ENCODE results near the gene SLC5A1.

Gene SLC5A1

DNA sequence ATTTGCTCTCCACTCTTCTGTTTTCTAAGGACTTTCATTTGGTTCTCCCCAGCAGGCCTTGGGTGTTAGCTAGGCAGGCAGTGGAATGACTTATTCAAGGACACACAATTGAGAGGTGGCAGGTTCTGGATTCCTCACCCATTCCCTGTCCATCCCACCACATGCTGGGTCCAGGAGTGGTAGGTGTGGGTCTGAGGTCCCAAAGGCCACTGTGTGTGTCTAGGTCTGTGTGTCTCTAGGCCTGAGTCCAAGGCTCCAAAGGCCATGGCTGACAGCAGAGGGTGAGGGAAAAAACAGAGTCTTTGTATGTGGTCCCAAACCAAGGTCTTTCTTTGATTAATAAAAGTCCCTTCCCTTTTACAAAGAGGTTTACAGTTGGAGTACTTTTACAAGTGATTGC is 40.8 kb downstream of the SLC5A1 start:
- no peak for TF ChIP-seq ESRRG (CRISPR knock-in tag; IDR thresholded peaks at IDR 0.05)
- no peak for ATAC-seq

DNA sequence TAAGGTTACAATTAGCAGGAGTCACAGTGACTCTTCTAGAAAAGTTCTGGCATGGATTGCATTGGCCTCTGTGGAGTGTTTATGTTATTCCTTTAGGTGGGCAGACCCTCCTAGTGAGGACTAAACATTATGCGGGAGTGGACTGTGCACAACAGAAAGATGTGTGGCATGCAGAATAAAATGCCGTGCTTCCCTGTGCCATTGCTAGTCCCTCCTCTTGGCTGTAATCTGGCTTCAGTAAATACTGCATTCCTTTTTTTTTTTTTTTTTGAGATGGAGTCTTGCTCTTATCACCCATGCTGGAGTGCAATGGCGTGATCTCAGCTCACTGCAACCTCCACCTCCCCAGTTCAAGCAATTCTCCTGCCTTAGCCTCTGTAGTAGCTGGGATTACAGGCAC is 45.0 kb downstream of the SLC5A1 start:
- no peak for TF ChIP-seq TCF4 (CRISPR knock-in tag; IDR thresholded peaks at IDR 0.05; ENCODE audit: borderline replicate concordance)
- TF ChIP-seq PPARA (CRISPR knock-in tag; IDR thresholded peaks at IDR 0.05; ENCODE audit: borderline replicate concordance), result no peak
- TF ChIP-seq ZFP30 (CRISPR knock-in tag; IDR thresholded peaks at IDR 0.05), result no peak
- no peak for TF ChIP-seq SNAI2 (CRISPR knock-in tag; IDR thresholded peaks at IDR 0.05)
- TF ChIP-seq, protein P1, sequence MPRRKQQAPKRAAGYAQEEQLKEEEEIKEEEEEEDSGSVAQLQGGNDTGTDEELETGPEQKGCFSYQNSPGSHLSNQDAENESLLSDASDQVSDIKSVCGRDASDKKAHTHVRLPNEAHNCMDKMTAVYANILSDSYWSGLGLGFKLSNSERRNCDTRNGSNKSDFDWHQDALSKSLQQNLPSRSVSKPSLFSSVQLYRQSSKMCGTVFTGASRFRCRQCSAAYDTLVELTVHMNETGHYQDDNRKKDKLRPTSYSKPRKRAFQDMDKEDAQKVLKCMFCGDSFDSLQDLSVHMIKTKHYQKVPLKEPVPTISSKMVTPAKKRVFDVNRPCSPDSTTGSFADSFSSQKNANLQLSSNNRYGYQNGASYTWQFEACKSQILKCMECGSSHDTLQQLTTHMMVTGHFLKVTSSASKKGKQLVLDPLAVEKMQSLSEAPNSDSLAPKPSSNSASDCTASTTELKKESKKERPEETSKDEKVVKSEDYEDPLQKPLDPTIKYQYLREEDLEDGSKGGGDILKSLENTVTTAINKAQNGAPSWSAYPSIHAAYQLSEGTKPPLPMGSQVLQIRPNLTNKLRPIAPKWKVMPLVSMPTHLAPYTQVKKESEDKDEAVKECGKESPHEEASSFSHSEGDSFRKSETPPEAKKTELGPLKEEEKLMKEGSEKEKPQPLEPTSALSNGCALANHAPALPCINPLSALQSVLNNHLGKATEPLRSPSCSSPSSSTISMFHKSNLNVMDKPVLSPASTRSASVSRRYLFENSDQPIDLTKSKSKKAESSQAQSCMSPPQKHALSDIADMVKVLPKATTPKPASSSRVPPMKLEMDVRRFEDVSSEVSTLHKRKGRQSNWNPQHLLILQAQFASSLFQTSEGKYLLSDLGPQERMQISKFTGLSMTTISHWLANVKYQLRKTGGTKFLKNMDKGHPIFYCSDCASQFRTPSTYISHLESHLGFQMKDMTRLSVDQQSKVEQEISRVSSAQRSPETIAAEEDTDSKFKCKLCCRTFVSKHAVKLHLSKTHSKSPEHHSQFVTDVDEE (CRISPR knock-in tag; IDR thresholded peaks at IDR 0.05), result no peak
- TF ChIP-seq ZFP3 (CRISPR knock-in tag; IDR thresholded peaks at IDR 0.05), result no peak
- TF ChIP-seq ARNTL (CRISPR knock-in tag; IDR thresholded peaks at IDR 0.05; ENCODE audit: borderline replicate concordance, low read depth), result no peak
- no peak for TF ChIP-seq RARB (CRISPR knock-in tag; IDR thresholded peaks at IDR 0.05)
- TF ChIP-seq CSDC2 (CRISPR knock-in tag; IDR thresholded peaks at IDR 0.05), result no peak
- TF ChIP-seq BACH2 (CRISPR knock-in tag; IDR thresholded peaks at IDR 0.05; ENCODE audit: borderline replicate concordance), result no peak
- TF ChIP-seq ISL1 (CRISPR knock-in tag; IDR thresholded peaks at IDR 0.05), result no peak
- TF ChIP-seq ZNF8 (CRISPR knock-in tag; IDR thresholded peaks at IDR 0.05), result no peak
- TF ChIP-seq, protein P2, sequence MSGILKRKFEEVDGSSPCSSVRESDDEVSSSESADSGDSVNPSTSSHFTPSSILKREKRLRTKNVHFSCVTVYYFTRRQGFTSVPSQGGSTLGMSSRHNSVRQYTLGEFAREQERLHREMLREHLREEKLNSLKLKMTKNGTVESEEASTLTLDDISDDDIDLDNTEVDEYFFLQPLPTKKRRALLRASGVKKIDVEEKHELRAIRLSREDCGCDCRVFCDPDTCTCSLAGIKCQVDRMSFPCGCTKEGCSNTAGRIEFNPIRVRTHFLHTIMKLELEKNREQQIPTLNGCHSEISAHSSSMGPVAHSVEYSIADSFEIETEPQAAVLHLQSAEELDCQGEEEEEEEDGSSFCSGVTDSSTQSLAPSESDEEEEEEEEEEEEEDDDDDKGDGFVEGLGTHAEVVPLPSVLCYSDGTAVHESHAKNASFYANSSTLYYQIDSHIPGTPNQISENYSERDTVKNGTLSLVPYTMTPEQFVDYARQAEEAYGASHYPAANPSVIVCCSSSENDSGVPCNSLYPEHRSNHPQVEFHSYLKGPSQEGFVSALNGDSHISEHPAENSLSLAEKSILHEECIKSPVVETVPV (CRISPR knock-in tag; IDR thresholded peaks at IDR 0.05), result no peak
- TF ChIP-seq, protein P3, sequence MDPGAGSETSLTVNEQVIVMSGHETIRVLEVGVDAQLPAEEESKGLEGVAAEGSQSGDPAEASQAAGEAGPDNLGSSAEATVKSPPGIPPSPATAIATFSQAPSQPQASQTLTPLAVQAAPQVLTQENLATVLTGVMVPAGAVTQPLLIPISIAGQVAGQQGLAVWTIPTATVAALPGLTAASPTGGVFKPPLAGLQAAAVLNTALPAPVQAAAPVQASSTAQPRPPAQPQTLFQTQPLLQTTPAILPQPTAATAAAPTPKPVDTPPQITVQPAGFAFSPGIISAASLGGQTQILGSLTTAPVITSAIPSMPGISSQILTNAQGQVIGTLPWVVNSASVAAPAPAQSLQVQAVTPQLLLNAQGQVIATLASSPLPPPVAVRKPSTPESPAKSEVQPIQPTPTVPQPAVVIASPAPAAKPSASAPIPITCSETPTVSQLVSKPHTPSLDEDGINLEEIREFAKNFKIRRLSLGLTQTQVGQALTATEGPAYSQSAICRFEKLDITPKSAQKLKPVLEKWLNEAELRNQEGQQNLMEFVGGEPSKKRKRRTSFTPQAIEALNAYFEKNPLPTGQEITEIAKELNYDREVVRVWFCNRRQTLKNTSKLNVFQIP (CRISPR knock-in tag; IDR thresholded peaks at IDR 0.05; ENCODE audit: borderline replicate concordance, low read depth), result no peak
- TF ChIP-seq, protein P4, sequence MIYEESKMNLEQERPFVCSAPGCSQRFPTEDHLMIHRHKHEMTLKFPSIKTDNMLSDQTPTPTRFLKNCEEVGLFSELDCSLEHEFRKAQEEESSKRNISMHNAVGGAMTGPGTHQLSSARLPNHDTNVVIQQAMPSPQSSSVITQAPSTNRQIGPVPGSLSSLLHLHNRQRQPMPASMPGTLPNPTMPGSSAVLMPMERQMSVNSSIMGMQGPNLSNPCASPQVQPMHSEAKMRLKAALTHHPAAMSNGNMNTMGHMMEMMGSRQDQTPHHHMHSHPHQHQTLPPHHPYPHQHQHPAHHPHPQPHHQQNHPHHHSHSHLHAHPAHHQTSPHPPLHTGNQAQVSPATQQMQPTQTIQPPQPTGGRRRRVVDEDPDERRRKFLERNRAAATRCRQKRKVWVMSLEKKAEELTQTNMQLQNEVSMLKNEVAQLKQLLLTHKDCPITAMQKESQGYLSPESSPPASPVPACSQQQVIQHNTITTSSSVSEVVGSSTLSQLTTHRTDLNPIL (CRISPR knock-in tag; IDR thresholded peaks at IDR 0.05; ENCODE audit: low read depth), result no peak
- no peak for TF ChIP-seq ZNF70 (CRISPR knock-in tag; IDR thresholded peaks at IDR 0.05)
- TF ChIP-seq TOX (CRISPR knock-in tag; IDR thresholded peaks at IDR 0.05; ENCODE audit: borderline replicate concordance), result no peak
- TF ChIP-seq ZC3H10 (CRISPR knock-in tag; IDR thresholded peaks at IDR 0.05), result no peak
- TF ChIP-seq, protein P5, sequence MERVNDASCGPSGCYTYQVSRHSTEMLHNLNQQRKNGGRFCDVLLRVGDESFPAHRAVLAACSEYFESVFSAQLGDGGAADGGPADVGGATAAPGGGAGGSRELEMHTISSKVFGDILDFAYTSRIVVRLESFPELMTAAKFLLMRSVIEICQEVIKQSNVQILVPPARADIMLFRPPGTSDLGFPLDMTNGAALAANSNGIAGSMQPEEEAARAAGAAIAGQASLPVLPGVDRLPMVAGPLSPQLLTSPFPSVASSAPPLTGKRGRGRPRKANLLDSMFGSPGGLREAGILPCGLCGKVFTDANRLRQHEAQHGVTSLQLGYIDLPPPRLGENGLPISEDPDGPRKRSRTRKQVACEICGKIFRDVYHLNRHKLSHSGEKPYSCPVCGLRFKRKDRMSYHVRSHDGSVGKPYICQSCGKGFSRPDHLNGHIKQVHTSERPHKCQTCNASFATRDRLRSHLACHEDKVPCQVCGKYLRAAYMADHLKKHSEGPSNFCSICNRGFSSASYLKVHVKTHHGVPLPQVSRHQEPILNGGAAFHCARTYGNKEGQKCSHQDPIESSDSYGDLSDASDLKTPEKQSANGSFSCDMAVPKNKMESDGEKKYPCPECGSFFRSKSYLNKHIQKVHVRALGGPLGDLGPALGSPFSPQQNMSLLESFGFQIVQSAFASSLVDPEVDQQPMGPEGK (CRISPR knock-in tag; IDR thresholded peaks at IDR 0.05; ENCODE audit: borderline replicate concordance), result no peak
- no peak for ATAC-seq

DNA sequence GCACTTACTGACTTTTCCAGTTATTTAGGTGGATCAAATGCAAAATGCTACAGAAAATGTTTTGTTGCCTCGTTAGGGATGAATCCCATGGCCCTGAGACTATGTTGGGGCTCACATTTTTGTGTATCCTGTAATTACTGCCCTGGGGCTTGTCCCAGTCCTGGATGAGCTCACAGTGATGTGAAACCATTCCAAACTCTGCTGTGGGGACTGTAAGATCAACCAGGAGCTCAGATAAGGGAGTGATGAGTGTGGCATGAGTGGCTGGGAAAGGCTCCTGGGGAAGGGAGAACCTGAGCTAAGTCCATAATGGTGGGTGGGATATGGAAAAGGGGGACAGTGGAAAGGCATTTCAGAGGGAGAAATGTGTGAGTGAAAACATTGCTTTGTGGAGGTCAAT is 54.0 kb downstream of the SLC5A1 start:
- ATAC-seq, result no peak
- TF ChIP-seq ZFP3 (CRISPR knock-in tag; IDR thresholded peaks at IDR 0.05) (no peak), ISL1 (CRISPR knock-in tag; IDR thresholded peaks at IDR 0.05) (no peak), TCF4 (CRISPR knock-in tag; IDR thresholded peaks at IDR 0.05; ENCODE audit: borderline replicate concordance) (no peak), CSDC2 (CRISPR knock-in tag; IDR thresholded peaks at IDR 0.05) (no peak), ZNF8 (CRISPR knock-in tag; IDR thresholded peaks at IDR 0.05) (no peak), BACH2 (CRISPR knock-in tag; IDR thresholded peaks at IDR 0.05; ENCODE audit: borderline replicate concordance) (no peak)
